WTC11 (cell line): ENCODE results near the gene FBXO22.

ENCODE experiments used
- ATF2 ChIP-seq: sonication (generic); formaldehyde crosslinking; IDR thresholded peaks from 2 replicates; pipeline ENCODE4 v1.8.1; 2022; ENCODE audit warnings: low read depth, missing genetic modification reagents, borderline replicate concordance
- ATF6 ChIP-seq: sonication (generic); formaldehyde crosslinking; IDR thresholded peaks from 2 replicates; pipeline ENCODE4 v1.8.1; 2023; ENCODE audit warnings: mild to moderate bottlenecking, missing genetic modification reagents
- CTCF ChIP-seq: fragments of 200-600 bp; IDR thresholded peaks from 2 replicates; pipeline ENCODE4 v1.8.0; 2022; ENCODE audit warnings: antibody characterized with exemption
- E2F1 ChIP-seq: sonication (generic); formaldehyde crosslinking; IDR thresholded peaks from 2 replicates; pipeline ENCODE4 v1.8.0; 2022; ENCODE audit warnings: mild to moderate bottlenecking, missing genetic modification reagents
- NFATC4 ChIP-seq: fragments of 250-450 bp; sonication (Bioruptor Pico); IDR thresholded peaks from 2 replicates; pipeline ENCODE4 v1.9.0; 2021; ENCODE audit warnings: mild to moderate bottlenecking
- TCF7 ChIP-seq: sonication (generic); formaldehyde crosslinking; IDR thresholded peaks from 2 replicates; pipeline ENCODE4 v1.8.0; 2022; ENCODE audit warnings: mild to moderate bottlenecking, low read depth, missing genetic modification reagents, moderate library complexity
- ZNF138 ChIP-seq: sonication (generic); formaldehyde crosslinking; conservative IDR thresholded peaks from 2 replicates; pipeline ENCODE4 v1.8.1; 2022; ENCODE audit warnings: mild to moderate bottlenecking, moderate library complexity, missing genetic modification reagents
- ZNF263 ChIP-seq: sonication (generic); formaldehyde crosslinking; IDR thresholded peaks from 2 replicates; pipeline ENCODE4 v1.8.1; 2022; ENCODE audit warnings: low read depth, mild to moderate bottlenecking, moderate library complexity, missing genetic modification reagents
- ZNF416 ChIP-seq: fragments of 250-450 bp; sonication (Bioruptor Pico); IDR thresholded peaks from 2 replicates; pipeline ENCODE4 v1.9.0; 2021; ENCODE audit warnings: mild to moderate bottlenecking, inconsistent platforms
- ZNF512 ChIP-seq: sonication (generic); formaldehyde crosslinking; IDR thresholded peaks from 2 replicates; pipeline ENCODE4 v1.8.1; 2022; ENCODE audit warnings: missing genetic modification reagents, borderline replicate concordance
- ZNF671 ChIP-seq: fragments of 250-450 bp; sonication (Bioruptor Pico); IDR thresholded peaks from 2 replicates; pipeline ENCODE4 v1.8.0; 2021; ENCODE audit warnings: mild to moderate bottlenecking
- TF ChIP-seq, protein P1 (sequence below): sonication (generic); formaldehyde crosslinking; conservative IDR thresholded peaks from 2 replicates; pipeline ENCODE4 v1.8.1; 2023; ENCODE audit warnings: mild to moderate bottlenecking, low read depth, missing genetic modification reagents, moderate library complexity

GRCh38 chr15:75985971-75986370 lies 82.3 kb downstream of the FBXO22 start:
- TF ChIP-seq CTCF (no peak), E2F1 (CRISPR knock-in tag) (no peak), ATF6 (CRISPR knock-in tag) (no peak), ZNF416 (no peak), ZNF512 (CRISPR knock-in tag) (no peak), TCF7 (CRISPR knock-in tag) (no peak), NFATC4 (CRISPR knock-in tag) (no peak), ZNF138 (CRISPR knock-in tag) (no peak), ATF2 (CRISPR knock-in tag) (no peak), ZNF263 (CRISPR knock-in tag) (no peak), ZNF671 (no peak)
- TF ChIP-seq, protein P1, sequence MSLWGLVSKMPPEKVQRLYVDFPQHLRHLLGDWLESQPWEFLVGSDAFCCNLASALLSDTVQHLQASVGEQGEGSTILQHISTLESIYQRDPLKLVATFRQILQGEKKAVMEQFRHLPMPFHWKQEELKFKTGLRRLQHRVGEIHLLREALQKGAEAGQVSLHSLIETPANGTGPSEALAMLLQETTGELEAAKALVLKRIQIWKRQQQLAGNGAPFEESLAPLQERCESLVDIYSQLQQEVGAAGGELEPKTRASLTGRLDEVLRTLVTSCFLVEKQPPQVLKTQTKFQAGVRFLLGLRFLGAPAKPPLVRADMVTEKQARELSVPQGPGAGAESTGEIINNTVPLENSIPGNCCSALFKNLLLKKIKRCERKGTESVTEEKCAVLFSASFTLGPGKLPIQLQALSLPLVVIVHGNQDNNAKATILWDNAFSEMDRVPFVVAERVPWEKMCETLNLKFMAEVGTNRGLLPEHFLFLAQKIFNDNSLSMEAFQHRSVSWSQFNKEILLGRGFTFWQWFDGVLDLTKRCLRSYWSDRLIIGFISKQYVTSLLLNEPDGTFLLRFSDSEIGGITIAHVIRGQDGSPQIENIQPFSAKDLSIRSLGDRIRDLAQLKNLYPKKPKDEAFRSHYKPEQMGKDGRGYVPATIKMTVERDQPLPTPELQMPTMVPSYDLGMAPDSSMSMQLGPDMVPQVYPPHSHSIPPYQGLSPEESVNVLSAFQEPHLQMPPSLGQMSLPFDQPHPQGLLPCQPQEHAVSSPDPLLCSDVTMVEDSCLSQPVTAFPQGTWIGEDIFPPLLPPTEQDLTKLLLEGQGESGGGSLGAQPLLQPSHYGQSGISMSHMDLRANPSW (CRISPR knock-in tag), result no peak
